HEK293 (cell line): ENCODE data around the gene APLF.
"Not testable (repeated sequence)": the region's sequence is repeated elsewhere in the genome, so short reads cannot be mapped to it uniquely, and the experiment has no call there.

Experiments used
- CTCF ChIA-PET: fragments of 350-600 bp; formaldehyde crosslinking; extraction: SDS; loops from one replicate; lab custom pipeline; 2021; ENCODE audit warnings: antibody characterized with exemption; lab: Yijun Ruan, JAX
- POLR2A ChIA-PET: fragments of 300-600 bp; formaldehyde crosslinking; extraction: SDS; loops from one replicate; lab custom pipeline; 2020; ENCODE audit warnings: antibody characterized with exemption, inconsistent platforms; lab: Yijun Ruan, JAX
- H3K27ac ChIP-seq: fragments of 200-500 bp; sonication (Bioruptor generic); 2 replicates; pipeline ENCODE4 v1.5.1; 2014; ENCODE audit warnings: low read depth, low read length, control low read depth, inconsistent platforms; ENCODE audit errors: extremely low read depth
- H3K36me3 ChIP-seq, 2 experiments: fragments of 200-500 bp in 1 of 2; sonication (Bioruptor generic) in 1 of 2; 1 replicate in 1 of 2; 2 replicates in 1 of 2; pipeline ENCODE4 v1.5.1; 2014 to 2017; ENCODE audit warnings: inconsistent platforms in 2 of 2, low read length in 2 of 2; ENCODE audit not compliant: control insufficient read depth in 2 of 2, insufficient read depth in 1 of 2
- H3K4me1 ChIP-seq: fragments of 200-500 bp; sonication (Bioruptor generic); 2 replicates; pipeline ENCODE4 v1.5.1; 2014; ENCODE audit warnings: mild to moderate bottlenecking, low read length, inconsistent platforms; ENCODE audit not compliant: control insufficient read depth, insufficient read depth
- H3K4me3 ChIP-seq: 2 replicates; pipeline ENCODE4 v1.5.1; 2011; ENCODE audit warnings: low read depth, mild to moderate bottlenecking, control low read depth, low read length, moderate library complexity
- H3K9me3 ChIP-seq: fragments of 200-500 bp; sonication (Bioruptor generic); 2 replicates; pipeline ENCODE4 v1.5.1; 2014; ENCODE audit warnings: low read depth, low read length, inconsistent platforms; ENCODE audit not compliant: control insufficient read depth, insufficient read depth
- CTCF ChIP-seq: fragments of 450-650 bp; formaldehyde crosslinking; IDR thresholded peaks from 2 replicates; pipeline ENCODE4 v1.5.1; 2016; ENCODE audit warnings: missing biosample characterization, missing genetic modification characterization
- KLF8 ChIP-seq: fragments of 450-650 bp; formaldehyde crosslinking; IDR thresholded peaks from 2 replicates; pipeline ENCODE4 v1.5.1; 2016; ENCODE audit warnings: missing biosample characterization, missing genetic modification characterization
- KLF9 ChIP-seq: fragments of 450-650 bp; formaldehyde crosslinking; IDR thresholded peaks from 2 replicates; pipeline ENCODE4 v1.5.1; 2016; ENCODE audit warnings: missing biosample characterization, missing genetic modification characterization, low read depth
- REST ChIP-seq: fragments of 450-650 bp; formaldehyde crosslinking; IDR thresholded peaks from 2 replicates; pipeline ENCODE4 v1.5.1; 2016; ENCODE audit warnings: missing biosample characterization, missing genetic modification characterization
- SCRT2 ChIP-seq: fragments of 450-650 bp; formaldehyde crosslinking; IDR thresholded peaks from 2 replicates; pipeline ENCODE4 v1.5.1; 2016; ENCODE audit warnings: missing biosample characterization, missing genetic modification characterization
- ZBTB1 ChIP-seq: fragments of 450-650 bp; formaldehyde crosslinking; IDR thresholded peaks from 2 replicates; pipeline ENCODE4 v1.5.1; 2016; ENCODE audit warnings: missing biosample characterization, missing genetic modification characterization
- ZBTB17 ChIP-seq: fragments of 450-650 bp; formaldehyde crosslinking; IDR thresholded peaks from 2 replicates; pipeline ENCODE4 v1.5.1; 2016; ENCODE audit warnings: missing biosample characterization, missing genetic modification characterization
- ZNF23 ChIP-seq: fragments of 450-650 bp; formaldehyde crosslinking; IDR thresholded peaks from 2 replicates; pipeline ENCODE4 v1.5.1; 2016; ENCODE audit warnings: missing biosample characterization, missing genetic modification characterization, borderline replicate concordance
- ZNF48 ChIP-seq: fragments of 450-650 bp; formaldehyde crosslinking; IDR thresholded peaks from 2 replicates; pipeline ENCODE4 v1.5.1; 2016; ENCODE audit warnings: missing biosample characterization, missing genetic modification characterization
- ZNF654 ChIP-seq: fragments of 450-650 bp; formaldehyde crosslinking; IDR thresholded peaks from 2 replicates; pipeline ENCODE4 v1.5.1; 2016; ENCODE audit warnings: low read depth, missing biosample characterization, missing genetic modification characterization
- ZNF660 ChIP-seq: fragments of 450-650 bp; IDR thresholded peaks from 2 replicates; pipeline ENCODE4 v1.5.1; 2018; ENCODE audit warnings: missing biosample characterization, mild to moderate bottlenecking, missing genetic modification characterization
- ZNF776 ChIP-seq: fragments of 450-650 bp; formaldehyde crosslinking; IDR thresholded peaks from 2 replicates; pipeline ENCODE4 v1.5.0; 2017; ENCODE audit warnings: missing biosample characterization, missing genetic modification characterization, borderline replicate concordance
- ZNF785 ChIP-seq: fragments of 450-650 bp; formaldehyde crosslinking; IDR thresholded peaks from 2 replicates; pipeline ENCODE4 v1.5.1; 2016; ENCODE audit warnings: missing biosample characterization, missing genetic modification characterization
- ZNF791 ChIP-seq: fragments of 450-650 bp; formaldehyde crosslinking; IDR thresholded peaks from 2 replicates; pipeline ENCODE4 v1.5.1; 2016; ENCODE audit warnings: missing biosample characterization, missing genetic modification characterization
- ZNF843 ChIP-seq: fragments of 450-650 bp; formaldehyde crosslinking; IDR thresholded peaks from 2 replicates; pipeline ENCODE4 v1.5.1; 2016; ENCODE audit warnings: missing biosample characterization, missing genetic modification characterization

The APLF gene

GRCh38 chr2:68441179-68441993 is 26.0 kb upstream of the APLF start:
- CTCF ChIA-PET = interaction anchor here (0.6 to 4.0 kb wide), 50 partner anchors 9 to 515 kb away, joined by 3 to 30 read pairs (median 3); partner anchors contain the start of gene PLEK
- Histone ChIP-seq H3K9me3 (no peaks in the 10 kb centered on the region), H3K4me1 (peaks cover 2% of the 10 kb centered on the region; the same call in 1 of the 2 replicates), H3K36me3 (no peaks in the 10 kb centered on the region), H3K27ac (no peak overlapping the region), H3K4me3 (no peak overlapping the region)
- POLR2A ChIA-PET = interaction anchor here (1.6 kb wide), 1 partner anchor 25 kb away, joined by 3 read pairs; the partner anchor contains the start of genes APLF and FBXO48
- TF ChIP-seq ZNF791 (tag by site-specific recombination) = no peak
- no peak for TF ChIP-seq REST (tag by site-specific recombination)
- no peak for TF ChIP-seq ZNF48 (tag by site-specific recombination)
- 0 out of 2 replicates have a peak, but pooled peaks have one; percentile 17 for TF ChIP-seq ZBTB17 (tag by site-specific recombination)
- TF ChIP-seq ZNF23 (tag by site-specific recombination) = no peak
- no peak for TF ChIP-seq KLF8 (tag by site-specific recombination)
- peak; percentile 39; the same call in 1 of the 2 replicates for TF ChIP-seq ZNF660 (tag by site-specific recombination)
- TF ChIP-seq ZNF654 (tag by site-specific recombination) = peak; percentile 84
- no peak for TF ChIP-seq ZNF776
- peak; percentile 85 for TF ChIP-seq CTCF (tag by site-specific recombination)
- no peak for TF ChIP-seq ZNF785

- no peaks in the 10 kb centered on the region for H3K9me3 ChIP-seq
These were observed 25.4 kb upstream of the APLF start for GRCh38 chr2:68441994-68442322.

GRCh38 chr2:68446425-68446824 is 21.0 kb upstream of the APLF start:
- H3K36me3 ChIP-seq, H3K9me3 ChIP-seq, H3K4me1 ChIP-seq, CTCF ChIA-PET, H3K4me3 ChIP-seq, POLR2A ChIA-PET, H3K27ac ChIP-seq: not testable (repeated sequence)
- 0 out of 2 replicates have a peak, but pooled peaks have one; percentile 28 for TF ChIP-seq SCRT2 (tag by site-specific recombination)

More at GRCh38 chr2:68441994-68442322, 25.4 kb upstream of the APLF start:
- Histone ChIP-seq H3K36me3 (no peaks in the 10 kb centered on the region), H3K4me3 (no peak overlapping the region), H3K4me1 (peaks cover 2% of the 10 kb centered on the region; the same call in 1 of the 2 replicates)
- ChIA-PET CTCF (interaction anchor here (0.6 to 4.0 kb wide), 39 partner anchors 10 to 516 kb away, joined by 3 to 30 read pairs (median 3); partner anchors contain the start of gene PLEK), POLR2A (interaction anchor here (1.6 kb wide), 1 partner anchor 25 kb away, joined by 3 read pairs; the partner anchor contains the start of genes APLF and FBXO48)
- no peak for TF ChIP-seq ZBTB1
- no peak for TF ChIP-seq KLF9 (tag by site-specific recombination)
- TF ChIP-seq ZNF843 (tag by site-specific recombination) = no peak
- TF ChIP-seq, all 188 proteins: peak for 0
- H3K27ac ChIP-seq = no peak overlapping the region
